SIG-M5 (cell line): ENCODE results near the gene STYXL2.

ENCODE experiments used
- DNase-seq: peaks from one replicate; lab custom pipeline; 2025; lab: John Stamatoyannopoulos, UW

The STYXL2 gene

GRCh38 chr1:167093846-167094516 lies at the start of gene STYXL2:
Gene STYXL2 (plus strand): TSS chr1:167094075. CDS start chr1:167094850, 775 bp downstream.
- DNase-seq, result no peak

GRCh38 chr1:167051907-167052306 lies 42.0 kb upstream of the STYXL2 start:
- DNase-seq, result no peak

GRCh38 chr1:167052389-167052788 lies 41.5 kb upstream of the STYXL2 start:
- DNase-seq, result no peak

- DNase-seq, result no peak
These were observed 39.3 kb upstream of the STYXL2 start for GRCh38 chr1:167054531-167054930.

- no peak for DNase-seq
These were observed 38.8 kb upstream of the STYXL2 start for GRCh38 chr1:167054946-167055630.

GRCh38 chr1:167056529-167057231 lies 37.2 kb upstream of the STYXL2 start:
- no peak for DNase-seq

- DNase-seq, result no peak
These were observed 36.6 kb upstream of the STYXL2 start for GRCh38 chr1:167057241-167057688.

- DNase-seq, result no peak
These were observed 34.6 kb upstream of the STYXL2 start for GRCh38 chr1:167059045-167059808.

GRCh38 chr1:167059809-167060107 lies 34.1 kb upstream of the STYXL2 start:
- no peak for DNase-seq

- no peak for DNase-seq
These were observed 33.5 kb upstream of the STYXL2 start for GRCh38 chr1:167060141-167061072.

- DNase-seq, result no peak
These were observed 32.8 kb upstream of the STYXL2 start for GRCh38 chr1:167061073-167061464.

- no peak for DNase-seq
These were observed 29.3 kb upstream of the STYXL2 start for GRCh38 chr1:167064621-167065020.

GRCh38 chr1:167065471-167065870 lies 28.4 kb upstream of the STYXL2 start:
- no peak for DNase-seq

GRCh38 chr1:167066333-167067122 lies 27.3 kb upstream of the STYXL2 start:
- no peak for DNase-seq

- no peak for DNase-seq
These were observed 26.0 kb upstream of the STYXL2 start for GRCh38 chr1:167067904-167068303.

GRCh38 chr1:167068761-167069160 lies 25.1 kb upstream of the STYXL2 start:
- DNase-seq, result no peak

GRCh38 chr1:167071286-167071685 lies 22.6 kb upstream of the STYXL2 start:
- DNase-seq, result no peak

GRCh38 chr1:167076136-167076710 lies 17.7 kb upstream of the STYXL2 start:
- DNase-seq, result no peak

- DNase-seq, result no peak
These were observed 16.6 kb upstream of the STYXL2 start for GRCh38 chr1:167077128-167077867.

GRCh38 chr1:167077868-167078210 lies 16.0 kb upstream of the STYXL2 start:
- DNase-seq, result no peak
